ENCODE measurements around the gene DIDO1.

DIDO1 gene

DNA sequence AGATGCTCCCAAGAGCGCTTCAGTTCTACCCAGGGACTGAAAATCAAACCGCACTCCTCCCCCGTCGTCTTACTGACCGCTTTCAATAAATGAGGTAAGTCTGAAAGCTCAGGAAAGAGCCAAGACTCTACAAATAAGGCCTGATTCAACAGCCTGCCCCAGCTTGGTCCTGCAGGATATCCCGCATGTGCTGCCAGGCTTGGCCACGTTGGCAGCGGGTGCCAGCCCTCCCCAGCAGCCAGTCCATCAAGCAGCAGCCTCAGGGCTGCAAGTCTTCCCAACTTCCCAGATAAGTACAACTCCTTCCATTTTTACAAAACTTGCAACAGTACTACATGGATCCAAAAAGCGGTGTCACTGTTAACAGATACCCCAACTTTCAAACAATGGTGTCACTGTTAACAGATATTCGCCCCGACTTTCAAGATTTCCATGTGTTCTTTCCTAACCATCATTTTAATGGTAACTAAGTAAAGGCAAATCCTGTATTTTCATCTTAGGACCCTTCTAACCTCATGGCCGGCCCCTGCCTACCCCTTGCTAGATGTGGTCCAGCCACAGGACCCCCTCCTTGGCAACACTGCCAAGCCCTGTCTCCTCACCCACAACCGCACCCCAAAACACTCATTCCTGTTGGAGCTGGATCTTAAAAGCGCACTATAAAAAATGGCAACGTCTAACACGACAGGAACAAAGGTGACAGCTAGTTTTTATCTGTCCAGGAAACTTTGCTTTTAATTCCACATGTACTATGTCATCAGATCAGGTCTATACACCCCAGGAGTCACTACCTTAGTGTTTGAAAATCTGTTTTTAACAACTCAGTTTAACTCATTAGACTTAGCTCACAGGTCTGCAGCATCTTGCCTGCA lies 28.0 kb downstream of the DIDO1 start:
- Histone ChIP-seq H4K20me1 (ENCODE audit: low read depth, low read length) (no peaks in the 10 kb centered on the region), H3K27ac (ENCODE audit: low read depth, low read length) (no peak overlapping the region), H3K9me3 (ENCODE audit: insufficient read depth, low read length) (no peaks in the 10 kb centered on the region), H3K4me3 (ENCODE audit: insufficient read depth, low read length, poor library complexity, severe bottlenecking) (no peak overlapping the region), H3K4me2 (ENCODE audit: low read depth, low read length, poor library complexity, severe bottlenecking) (no peak overlapping the region), H3F3A (ENCODE audit: insufficient read depth) (peaks cover 16% of the 10 kb centered on the region), H3K79me2 (ENCODE audit: insufficient read depth, low read length) (no peaks in the 10 kb centered on the region; the same call in 1 of the 2 replicates), H3K9me2 (replicated peaks; ENCODE audit: insufficient read depth, low read length) (no peaks in the 10 kb centered on the region), H3K9ac (ENCODE audit: low read length) (no peak overlapping the region), H2AFZ (ENCODE audit: low read depth, low read length, severe bottlenecking) (no peak overlapping the region), H3K27me3 (ENCODE audit: low read length) (no peaks in the 10 kb centered on the region), H3K36me3 (ENCODE audit: low read length) (peaks cover 5% of the 10 kb centered on the region)
- TF ChIP-seq, protein P1, sequence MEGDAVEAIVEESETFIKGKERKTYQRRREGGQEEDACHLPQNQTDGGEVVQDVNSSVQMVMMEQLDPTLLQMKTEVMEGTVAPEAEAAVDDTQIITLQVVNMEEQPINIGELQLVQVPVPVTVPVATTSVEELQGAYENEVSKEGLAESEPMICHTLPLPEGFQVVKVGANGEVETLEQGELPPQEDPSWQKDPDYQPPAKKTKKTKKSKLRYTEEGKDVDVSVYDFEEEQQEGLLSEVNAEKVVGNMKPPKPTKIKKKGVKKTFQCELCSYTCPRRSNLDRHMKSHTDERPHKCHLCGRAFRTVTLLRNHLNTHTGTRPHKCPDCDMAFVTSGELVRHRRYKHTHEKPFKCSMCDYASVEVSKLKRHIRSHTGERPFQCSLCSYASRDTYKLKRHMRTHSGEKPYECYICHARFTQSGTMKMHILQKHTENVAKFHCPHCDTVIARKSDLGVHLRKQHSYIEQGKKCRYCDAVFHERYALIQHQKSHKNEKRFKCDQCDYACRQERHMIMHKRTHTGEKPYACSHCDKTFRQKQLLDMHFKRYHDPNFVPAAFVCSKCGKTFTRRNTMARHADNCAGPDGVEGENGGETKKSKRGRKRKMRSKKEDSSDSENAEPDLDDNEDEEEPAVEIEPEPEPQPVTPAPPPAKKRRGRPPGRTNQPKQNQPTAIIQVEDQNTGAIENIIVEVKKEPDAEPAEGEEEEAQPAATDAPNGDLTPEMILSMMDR (IDR thresholded peaks at IDR 0.05; ENCODE audit: insufficient read depth, low read length, poor library complexity, severe bottlenecking) = no peak
- no peak for TF ChIP-seq EZH2phosphoT487 (conservative IDR thresholded peaks at IDR 0.05; ENCODE audit: low read length)

DNA sequence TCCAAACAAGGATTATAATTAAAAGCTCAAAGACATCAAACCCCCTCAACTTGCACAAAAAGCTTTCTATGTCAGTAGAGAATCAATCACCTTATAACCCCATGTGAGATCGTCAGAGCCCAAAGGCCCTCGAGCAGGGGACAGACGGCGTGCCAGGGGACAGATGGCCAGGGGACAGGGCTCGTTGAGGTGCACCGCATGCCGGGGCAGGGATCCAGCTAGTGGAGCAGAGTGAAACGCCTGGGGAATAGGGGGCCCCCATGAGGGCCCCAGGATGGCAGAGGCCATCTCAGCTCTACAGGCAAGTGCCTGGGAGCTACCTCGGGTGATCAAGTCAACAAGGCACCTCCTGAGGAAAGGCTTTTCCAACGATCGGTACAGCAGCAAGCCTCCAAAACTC lies 28.6 kb downstream of the DIDO1 start:
- Histone ChIP-seq H3K36me3 (ENCODE audit: low read length) (peaks cover 10% of the 10 kb centered on the region), H3K9me3 (ENCODE audit: insufficient read depth, low read length) (no peaks in the 10 kb centered on the region), H3K9me2 (replicated peaks; ENCODE audit: insufficient read depth, low read length) (no peaks in the 10 kb centered on the region), H2AFZ (ENCODE audit: low read depth, low read length, severe bottlenecking) (no peak overlapping the region), H3K4me2 (ENCODE audit: low read depth, low read length, poor library complexity, severe bottlenecking) (no peak overlapping the region), H3K79me2 (ENCODE audit: insufficient read depth, low read length) (no peaks in the 10 kb centered on the region; the same call in 1 of the 2 replicates), H3K27ac (ENCODE audit: low read depth, low read length) (no peak overlapping the region), H3K4me3 (ENCODE audit: insufficient read depth, low read length, poor library complexity, severe bottlenecking) (no peak overlapping the region), H3K27me3 (ENCODE audit: low read length) (no peaks in the 10 kb centered on the region), H3F3A (ENCODE audit: insufficient read depth) (peaks cover 16% of the 10 kb centered on the region), H3K9ac (ENCODE audit: low read length) (no peak overlapping the region), H4K20me1 (ENCODE audit: low read depth, low read length) (no peaks in the 10 kb centered on the region)
- TF ChIP-seq EZH2phosphoT487 (conservative IDR thresholded peaks at IDR 0.05; ENCODE audit: low read length) = no peak
- TF ChIP-seq, protein P1 (IDR thresholded peaks at IDR 0.05; ENCODE audit: insufficient read depth, low read length, poor library complexity, severe bottlenecking) = no peak

DNA sequence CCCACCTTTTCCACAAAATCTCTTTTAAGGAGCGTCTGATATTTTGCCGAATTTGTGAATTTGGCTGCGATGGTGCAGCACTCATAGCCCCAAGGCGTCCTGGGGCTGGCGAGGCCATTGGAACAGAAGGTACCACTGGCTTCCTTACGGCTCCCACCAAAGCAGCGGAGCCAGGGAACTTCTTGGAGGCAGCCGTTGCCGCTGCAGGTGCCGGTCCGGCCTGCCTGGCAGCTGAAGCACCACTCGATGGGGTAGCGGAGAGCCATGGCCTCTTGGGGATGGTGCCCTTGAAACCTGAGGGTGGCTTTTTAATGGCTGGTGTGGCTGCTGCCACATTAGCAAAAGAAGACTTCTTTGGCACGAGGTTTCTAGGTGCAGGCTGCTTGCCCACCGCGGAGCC lies 29.8 kb downstream of the DIDO1 start:
- peaks cover 12% of the 10 kb centered on the region for H3F3A ChIP-seq (ENCODE audit: insufficient read depth)
- H3K4me2 ChIP-seq (ENCODE audit: low read depth, low read length, poor library complexity, severe bottlenecking) = no peak overlapping the region
- H3K27ac ChIP-seq (ENCODE audit: low read depth, low read length) = no peak overlapping the region
- H4K20me1 ChIP-seq (ENCODE audit: low read depth, low read length) = no peaks in the 10 kb centered on the region
- no peak overlapping the region for H3K4me3 ChIP-seq (ENCODE audit: insufficient read depth, low read length, poor library complexity, severe bottlenecking)
- H2AFZ ChIP-seq (ENCODE audit: low read depth, low read length, severe bottlenecking) = no peak overlapping the region
- H3K9ac ChIP-seq (ENCODE audit: low read length) = no peak overlapping the region
- H3K36me3 ChIP-seq (ENCODE audit: low read length) = peaks cover 20% of the 10 kb centered on the region
- no peak for TF ChIP-seq EZH2phosphoT487 (conservative IDR thresholded peaks at IDR 0.05; ENCODE audit: low read length)
- TF ChIP-seq, protein P1 (IDR thresholded peaks at IDR 0.05; ENCODE audit: insufficient read depth, low read length, poor library complexity, severe bottlenecking) = no peak
- no peaks in the 10 kb centered on the region; the same call in 1 of the 2 replicates for H3K79me2 ChIP-seq (ENCODE audit: insufficient read depth, low read length)
- H3K9me3 ChIP-seq (ENCODE audit: insufficient read depth, low read length) = no peaks in the 10 kb centered on the region
- no peaks in the 10 kb centered on the region for H3K9me2 ChIP-seq (replicated peaks; ENCODE audit: insufficient read depth, low read length)
- H3K27me3 ChIP-seq (ENCODE audit: low read length) = no peaks in the 10 kb centered on the region

All from SU-DHL-6 (cell line).